K562 (cell line): ENCODE results near the gene CFAP90. TPM values are rescaled to one million over a fixed set of nuclear protein-coding genes. Genes with fewer than 3 reads are reported as not detected.

Experiments
- CGGBP1 ChIP-seq: fragments of 250-450 bp; sonication (Bioruptor Pico); IDR thresholded peaks from 2 replicates; pipeline ENCODE4 v1.9.0; 2021; ENCODE audit warnings: mild to moderate bottlenecking
- CLOCK ChIP-seq: fragments of 250-450 bp; sonication (Bioruptor Pico); IDR thresholded peaks from 2 replicates; pipeline ENCODE4 v1.4.0; 2020; ENCODE audit warnings: mild to moderate bottlenecking, moderate library complexity, borderline replicate concordance
- ELF4 ChIP-seq: fragments of 450-650 bp; formaldehyde crosslinking; IDR thresholded peaks from 2 replicates; pipeline ENCODE4 v1.4.0; 2022; ENCODE audit warnings: missing genetic modification characterization
- FOS ChIP-seq: IDR thresholded peaks from 3 replicates; pipeline ENCODE4 v1.6.1; 2011; ENCODE audit not compliant: insufficient read length; ENCODE audit errors: extremely low read depth
- FOSL1 ChIP-seq: fragments of 200-800 bp; sonication (Bioruptor generic); conservative IDR thresholded peaks from 2 replicates; pipeline ENCODE4 v1.6.1; 2016; ENCODE audit warnings: missing genetic modification characterization, missing compliant biosample characterization
- MAFG ChIP-seq: fragments of 450-650 bp; conservative IDR thresholded peaks from 2 replicates; pipeline ENCODE4 v1.6.1; 2016; ENCODE audit warnings: missing genetic modification characterization, missing compliant biosample characterization
- MTA1 ChIP-seq: fragments of 450-650 bp; IDR thresholded peaks from 2 replicates; pipeline ENCODE4 v1.6.1; 2017; ENCODE audit warnings: borderline replicate concordance
- NCOA2 ChIP-seq, 2 experiments: fragments of 450-650 bp; IDR thresholded peaks; 2 replicates each; pipeline ENCODE4 v1.6.1; 2018; ENCODE audit warnings: mild to moderate bottlenecking in 2 of 2, moderate library complexity in 1 of 2; ENCODE audit not compliant: partially characterized antibody in 2 of 2
- PRPF4 ChIP-seq: fragments of 200-400 bp; formaldehyde crosslinking; IDR thresholded peaks from one replicate; pipeline ENCODE4 v1.6.1; 2017; ENCODE audit warnings: low read length, low read depth, mild to moderate bottlenecking; ENCODE audit not compliant: insufficient read depth, poor library complexity, severe bottlenecking
- PTTG1 ChIP-seq: fragments of 450-650 bp; IDR thresholded peaks from 2 replicates; pipeline ENCODE4 v1.6.1; 2016; ENCODE audit warnings: low read depth, mild to moderate bottlenecking, missing genetic modification characterization, missing compliant biosample characterization
- RBM17 ChIP-seq: fragments of 200-400 bp; formaldehyde crosslinking; IDR thresholded peaks from 2 replicates; pipeline ENCODE4 v1.6.1; 2017; ENCODE audit warnings: low read depth, mild to moderate bottlenecking, low read length, borderline replicate concordance
- SRSF7 ChIP-seq: fragments of 200-400 bp; formaldehyde crosslinking; optimal IDR thresholded peaks from 2 replicates; pipeline ENCODE3; 2017; ENCODE audit warnings: mild to moderate bottlenecking, low read depth, low read length
- WHSC1 ChIP-seq: IDR thresholded peaks from one replicate; pipeline ENCODE4 v1.6.1; 2012; ENCODE audit warnings: low read length, control low read depth, inconsistent platforms
- ZC3H4 ChIP-seq: sonication (generic); formaldehyde crosslinking; IDR thresholded peaks from 2 replicates; pipeline ENCODE4 v1.9.0; 2021; ENCODE audit warnings: missing genetic modification reagents, borderline replicate concordance
- ZKSCAN1 ChIP-seq: fragments of 150-350 bp; IDR thresholded peaks from 2 replicates; pipeline ENCODE4 v1.6.1; 2016; ENCODE audit warnings: low read depth, low read length
- ZNF253 ChIP-seq: fragments of 250-450 bp; sonication (Bioruptor Pico); conservative IDR thresholded peaks from 2 replicates; pipeline ENCODE4 v1.6.1; 2021; ENCODE audit warnings: mild to moderate bottlenecking
- ZNF407 ChIP-seq: fragments of 450-650 bp; IDR thresholded peaks from 2 replicates; pipeline ENCODE4 v1.6.1; 2016; ENCODE audit warnings: low read depth
- polyA plus RNA-seq, 8 experiments: library from polyadenylated mRNA; depleted of rRNA in 4 of 8; stranded (reverse) in 5 of 8; unstranded in 3 of 8; fragments of >200 nt; fragmentation: Nextera tagmentation in 2 of 8; fragmentation: Illumina TruSeq in 1 of 8; extraction: Ambion mirVana in 2 of 8; extraction: Trizol in 1 of 8; gene quantifications; 2 replicates each; pipeline versions ENCODE4 v1.2.1 to v1.2.3, GENCODE V29; 2011 to 2014; ENCODE audit warnings: inconsistent platforms in 1 of 8, missing spikeins in 1 of 8
- total RNA-seq, 7 experiments: library from RNA; depleted of rRNA in 6 of 7; stranded (reverse); fragments of >200 nt in 6 of 7; fragmentation: Illumina TruSeq in 2 of 7; extraction: Trizol in 2 of 7; gene quantifications; 2 replicates each; pipeline versions ENCODE4 v1.2.1 to v1.2.3, GENCODE V29; 2011 to 2021; ENCODE audit warnings: low replicate concordance in 1 of 7
- TF ChIP-seq, protein P1 (sequence below): sonication (generic); formaldehyde crosslinking; IDR thresholded peaks from 2 replicates; pipeline ENCODE4 v1.8.1; 2023; ENCODE audit warnings: mild to moderate bottlenecking, missing genetic modification reagents

The CFAP90 gene
- total and polyA plus RNA-seq, 9 of the 15 experiments (the other 6 are each of a cell fraction or from before 2014, with no cell fraction given) = not detected

DNA sequence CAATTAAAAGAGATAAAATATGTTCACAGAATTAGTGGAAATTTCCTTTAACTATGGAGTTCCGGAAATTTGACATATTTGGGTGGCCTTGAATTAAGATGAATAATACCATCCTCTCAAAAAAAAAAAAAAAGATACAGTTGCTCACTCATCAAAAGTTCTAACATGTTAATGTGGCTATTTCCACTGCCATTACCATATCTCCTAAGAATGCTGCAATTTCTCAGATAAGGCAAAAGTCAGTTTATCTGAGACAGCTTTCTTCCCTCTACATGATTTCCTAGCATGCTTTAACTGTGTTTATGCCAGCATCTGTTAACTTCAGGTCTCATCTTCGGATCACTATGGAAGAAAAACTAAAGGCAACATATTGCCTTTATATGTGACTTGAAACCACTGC is 15.3 kb upstream of the CFAP90 start (continued):
- no peak for TF ChIP-seq CGGBP1 (CRISPR knock-in tag)
- no peak for TF ChIP-seq WHSC1
- no peak for TF ChIP-seq PRPF4
- no peak for TF ChIP-seq PTTG1 (tag)
- TF ChIP-seq NCOA2 (IDR thresholded peaks at IDR 0.05; ENCODE audit: partially characterized antibody in 2 of 2) = no peak
- TF ChIP-seq, protein P1, sequence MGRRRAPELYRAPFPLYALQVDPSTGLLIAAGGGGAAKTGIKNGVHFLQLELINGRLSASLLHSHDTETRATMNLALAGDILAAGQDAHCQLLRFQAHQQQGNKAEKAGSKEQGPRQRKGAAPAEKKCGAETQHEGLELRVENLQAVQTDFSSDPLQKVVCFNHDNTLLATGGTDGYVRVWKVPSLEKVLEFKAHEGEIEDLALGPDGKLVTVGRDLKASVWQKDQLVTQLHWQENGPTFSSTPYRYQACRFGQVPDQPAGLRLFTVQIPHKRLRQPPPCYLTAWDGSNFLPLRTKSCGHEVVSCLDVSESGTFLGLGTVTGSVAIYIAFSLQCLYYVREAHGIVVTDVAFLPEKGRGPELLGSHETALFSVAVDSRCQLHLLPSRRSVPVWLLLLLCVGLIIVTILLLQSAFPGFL (CRISPR knock-in tag) = no peak
- no peak for TF ChIP-seq ZNF253
- TF ChIP-seq ZKSCAN1 = no peak
- no peak for TF ChIP-seq CLOCK (CRISPR knock-in tag)
- no peak for TF ChIP-seq FOS
- TF ChIP-seq FOSL1 (tag) = no peak
- TF ChIP-seq ZC3H4 (CRISPR knock-in tag) = no peak
- no peak for TF ChIP-seq MTA1
- no peak for TF ChIP-seq RBM17
- no peak for TF ChIP-seq SRSF7
- no peak for TF ChIP-seq ZNF407
- 0 out of 2 replicates have a peak, but pooled peaks have one; percentile 27 for TF ChIP-seq MAFG
- TF ChIP-seq ELF4 = no peak
